Ishikawa (cell line): Measurements from ENCODE around the gene QSOX1.

Experiments used
- CEBPB ChIP-seq: IDR thresholded peaks from 2 replicates; pipeline ENCODE4 v1.6.1; 2012
- CREB1 ChIP-seq: IDR thresholded peaks from 2 replicates; pipeline ENCODE4 v1.6.1; 2012; ENCODE audit warnings: low read depth
- EGR1 ChIP-seq: IDR thresholded peaks from 2 replicates; pipeline ENCODE4 v1.6.1; 2012
- EP300 ChIP-seq: IDR thresholded peaks from 2 replicates; pipeline ENCODE4 v1.6.1; 2012; ENCODE audit warnings: borderline replicate concordance
- FOXM1 ChIP-seq: IDR thresholded peaks from 2 replicates; pipeline ENCODE4 v1.6.1; 2012; ENCODE audit warnings: low read depth, borderline replicate concordance
- MAX ChIP-seq: IDR thresholded peaks from 2 replicates; pipeline ENCODE4 v1.6.1; 2012
- NFIC ChIP-seq: IDR thresholded peaks from 2 replicates; pipeline ENCODE4 v1.6.1; 2012
- RAD21 ChIP-seq: IDR thresholded peaks from 2 replicates; pipeline ENCODE4 v1.6.1; 2012; ENCODE audit warnings: low read depth
- REST ChIP-seq: IDR thresholded peaks from 2 replicates; pipeline ENCODE4 v1.6.1; 2012; ENCODE audit warnings: low read depth, mild to moderate bottlenecking
- TAF1 ChIP-seq: IDR thresholded peaks from 2 replicates; pipeline ENCODE4 v1.6.1; 2012; ENCODE audit warnings: low read depth, mild to moderate bottlenecking
- TCF12 ChIP-seq: IDR thresholded peaks from 2 replicates; pipeline ENCODE4 v1.6.1; 2012; ENCODE audit warnings: low read depth
- TEAD4 ChIP-seq: IDR thresholded peaks from 2 replicates; pipeline ENCODE4 v1.6.1; 2012
- USF1 ChIP-seq: IDR thresholded peaks from 2 replicates; pipeline ENCODE4 v1.6.1; 2012
- YY1 ChIP-seq: IDR thresholded peaks from 2 replicates; pipeline ENCODE4 v1.6.1; 2012; ENCODE audit warnings: low read depth
- ZBTB7A ChIP-seq: IDR thresholded peaks from 2 replicates; pipeline ENCODE4 v1.6.1; 2012; ENCODE audit warnings: low read depth

QSOX1 gene

GRCh38 chr1:180228648-180229482, 74.2 kb downstream of the QSOX1 start:
- TF ChIP-seq ZBTB7A (no peak), MAX (peak; percentile 96)

- no peak for TF ChIP-seq RAD21
- no peak for TF ChIP-seq REST
- no peak; the same call in 1 of the 2 replicates for TF ChIP-seq TAF1
- TF ChIP-seq YY1: 0 out of 2 replicates have a peak, but pooled peaks have one; percentile 25
- peak; percentile 73 for TF ChIP-seq EGR1
- no peak for TF ChIP-seq NFIC
- TF ChIP-seq EP300: no peak
- TF ChIP-seq TCF12: 0 out of 2 replicates have a peak, but pooled peaks have one; percentile 17
- TF ChIP-seq ZBTB7A: peak; percentile 75
- no peak for TF ChIP-seq CREB1
- no peak for TF ChIP-seq USF1
- TF ChIP-seq FOXM1: no peak
- TF ChIP-seq MAX: no peak
- TF ChIP-seq TEAD4: no peak
- TF ChIP-seq CEBPB: no peak
These were observed 75.1 kb downstream of the QSOX1 start, which contains the start of gene LHX4 for GRCh38 chr1:180229483-180230415. Gene LHX4, plus strand, starts transcription at chr1:180230264. Its CDS starts 266 bp downstream, at chr1:180230530.

- 0 out of 2 replicates have a peak, but pooled peaks have one; percentile 24 for TF ChIP-seq ZBTB7A
- TF ChIP-seq TCF12: 0 out of 2 replicates have a peak, but pooled peaks have one; percentile 37
- no peak; the same call in 1 of the 2 replicates for TF ChIP-seq MAX
These were observed 75.7 kb downstream of the QSOX1 start for GRCh38 chr1:180230416-180230790.

- TF ChIP-seq USF1 (no peak; the same call in 1 of the 2 replicates), RAD21 (0 out of 2 replicates have a peak, but pooled peaks have one; percentile 3), EGR1 (no peak), ZBTB7A (no peak; the same call in 1 of the 2 replicates), MAX (peak; percentile 66), REST (no peak), FOXM1 (no peak), TCF12 (0 out of 2 replicates have a peak, but pooled peaks have one; percentile 12), CREB1 (no peak), TEAD4 (peak; percentile 98), TAF1 (0 out of 2 replicates have a peak, but pooled peaks have one; percentile 17), YY1 (no peak; the same call in 1 of the 2 replicates), CEBPB (no peak), EP300 (peak; percentile 38; the same call in 1 of the 2 replicates), NFIC (no peak; the same call in 1 of the 2 replicates)
These were observed 76.3 kb downstream of the QSOX1 start for GRCh38 chr1:180230791-180231505.
